Subcutaneous adipose tissue (tissue), 4 donors: Measurements from ENCODE around the gene SRRM2. TPM values are rescaled to one million over a fixed set of nuclear protein-coding genes. Genes with fewer than 3 reads are reported as not detected.

Experiments
- total RNA-seq, 4 donors: library from RNA; depleted of rRNA; stranded (reverse); fragments of >200 nt; gene quantifications; one replicate each; pipeline ENCODE4 v1.1.0, GENCODE V29; 2016
- TF ChIP-seq, protein P1 (sequence below): fragments of 450-650 bp; IDR thresholded peaks from one replicate; pipeline ENCODE4 v1.5.1; 2016; ENCODE audit warnings: low read depth, mild to moderate bottlenecking, control low read depth, antibody characterized with exemption, moderate library complexity

SRRM2 gene
- total RNA-seq, 4 donors from 2014 or later = 245 to 552 (median 404) TPM

DNA sequence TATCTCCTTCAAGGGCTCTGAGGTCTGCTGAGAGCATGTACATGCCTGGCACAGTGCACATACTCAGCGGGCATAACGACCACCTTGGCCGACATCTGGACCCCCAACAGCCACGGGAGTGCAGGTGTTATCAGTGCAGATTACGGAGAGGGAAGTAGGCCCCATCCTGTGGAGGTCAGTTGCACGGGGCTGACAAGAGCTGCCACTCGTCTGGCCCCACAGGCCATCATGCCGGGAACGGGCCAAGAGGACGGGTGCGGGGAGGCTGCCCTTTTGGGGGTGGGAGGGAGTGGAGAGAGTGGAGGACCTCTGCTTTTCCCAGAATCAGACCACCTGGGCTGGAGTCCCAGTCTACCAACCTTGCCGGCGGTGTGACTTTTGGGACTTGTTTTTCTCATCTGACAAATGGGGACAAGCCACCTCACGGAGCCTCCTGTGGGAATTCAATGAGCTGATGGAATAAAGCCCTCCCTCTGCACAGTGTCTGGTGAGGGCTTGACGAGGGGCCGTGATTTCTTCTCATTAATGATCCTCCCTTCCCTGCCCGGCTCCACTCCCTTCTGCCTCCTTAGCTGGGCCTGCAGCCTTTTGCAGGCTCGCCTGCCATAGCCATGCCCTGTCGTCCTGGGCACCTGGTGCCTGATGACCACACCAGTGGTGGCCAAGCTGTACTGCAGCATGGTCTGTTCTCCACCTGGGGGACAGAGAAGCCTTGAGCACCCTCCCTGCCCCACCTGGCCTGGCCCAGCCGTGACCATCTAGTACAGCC lies 30.3 kb downstream of the SRRM2 start:
- TF ChIP-seq, protein P1, sequence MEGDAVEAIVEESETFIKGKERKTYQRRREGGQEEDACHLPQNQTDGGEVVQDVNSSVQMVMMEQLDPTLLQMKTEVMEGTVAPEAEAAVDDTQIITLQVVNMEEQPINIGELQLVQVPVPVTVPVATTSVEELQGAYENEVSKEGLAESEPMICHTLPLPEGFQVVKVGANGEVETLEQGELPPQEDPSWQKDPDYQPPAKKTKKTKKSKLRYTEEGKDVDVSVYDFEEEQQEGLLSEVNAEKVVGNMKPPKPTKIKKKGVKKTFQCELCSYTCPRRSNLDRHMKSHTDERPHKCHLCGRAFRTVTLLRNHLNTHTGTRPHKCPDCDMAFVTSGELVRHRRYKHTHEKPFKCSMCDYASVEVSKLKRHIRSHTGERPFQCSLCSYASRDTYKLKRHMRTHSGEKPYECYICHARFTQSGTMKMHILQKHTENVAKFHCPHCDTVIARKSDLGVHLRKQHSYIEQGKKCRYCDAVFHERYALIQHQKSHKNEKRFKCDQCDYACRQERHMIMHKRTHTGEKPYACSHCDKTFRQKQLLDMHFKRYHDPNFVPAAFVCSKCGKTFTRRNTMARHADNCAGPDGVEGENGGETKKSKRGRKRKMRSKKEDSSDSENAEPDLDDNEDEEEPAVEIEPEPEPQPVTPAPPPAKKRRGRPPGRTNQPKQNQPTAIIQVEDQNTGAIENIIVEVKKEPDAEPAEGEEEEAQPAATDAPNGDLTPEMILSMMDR = no peak

DNA sequence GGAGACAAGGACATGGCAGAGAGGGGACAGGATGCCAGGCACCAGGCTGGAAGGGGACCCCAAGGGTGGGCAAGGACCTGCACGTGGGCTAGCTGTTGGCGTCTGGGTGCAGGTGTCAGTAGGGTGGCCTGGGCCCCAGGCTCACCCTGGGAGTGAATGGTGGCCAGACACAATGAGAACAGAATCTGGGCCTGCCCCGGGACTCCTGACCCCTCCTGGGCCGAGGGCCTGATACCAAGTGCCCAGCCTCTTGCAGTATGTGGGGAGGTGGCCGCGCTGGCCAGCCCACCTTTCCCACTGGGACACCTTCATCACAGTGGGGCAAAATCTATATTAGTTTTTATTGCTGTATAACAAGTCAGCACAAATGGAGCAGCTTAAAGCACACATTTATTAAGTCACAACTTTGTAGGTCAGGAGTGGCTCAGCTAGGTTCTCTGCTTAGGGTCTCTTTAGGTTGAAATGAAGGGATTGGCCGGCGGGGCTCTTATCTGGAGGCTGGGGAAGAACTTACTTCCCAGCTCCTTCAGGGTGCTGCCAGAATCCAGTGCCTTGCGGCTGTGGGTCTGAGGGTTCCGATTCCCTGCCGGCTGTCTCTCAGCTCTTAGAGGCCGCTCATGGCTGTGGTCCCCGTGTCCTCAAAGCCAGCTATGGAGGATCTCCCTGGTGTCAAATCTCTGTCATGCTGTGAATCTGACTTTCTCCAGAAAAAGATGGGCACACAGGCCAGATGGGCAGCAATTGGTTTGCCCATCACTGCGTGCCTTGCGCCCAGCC lies 31.3 kb downstream of the SRRM2 start:
- TF ChIP-seq, protein P1 = no peak

DNA sequence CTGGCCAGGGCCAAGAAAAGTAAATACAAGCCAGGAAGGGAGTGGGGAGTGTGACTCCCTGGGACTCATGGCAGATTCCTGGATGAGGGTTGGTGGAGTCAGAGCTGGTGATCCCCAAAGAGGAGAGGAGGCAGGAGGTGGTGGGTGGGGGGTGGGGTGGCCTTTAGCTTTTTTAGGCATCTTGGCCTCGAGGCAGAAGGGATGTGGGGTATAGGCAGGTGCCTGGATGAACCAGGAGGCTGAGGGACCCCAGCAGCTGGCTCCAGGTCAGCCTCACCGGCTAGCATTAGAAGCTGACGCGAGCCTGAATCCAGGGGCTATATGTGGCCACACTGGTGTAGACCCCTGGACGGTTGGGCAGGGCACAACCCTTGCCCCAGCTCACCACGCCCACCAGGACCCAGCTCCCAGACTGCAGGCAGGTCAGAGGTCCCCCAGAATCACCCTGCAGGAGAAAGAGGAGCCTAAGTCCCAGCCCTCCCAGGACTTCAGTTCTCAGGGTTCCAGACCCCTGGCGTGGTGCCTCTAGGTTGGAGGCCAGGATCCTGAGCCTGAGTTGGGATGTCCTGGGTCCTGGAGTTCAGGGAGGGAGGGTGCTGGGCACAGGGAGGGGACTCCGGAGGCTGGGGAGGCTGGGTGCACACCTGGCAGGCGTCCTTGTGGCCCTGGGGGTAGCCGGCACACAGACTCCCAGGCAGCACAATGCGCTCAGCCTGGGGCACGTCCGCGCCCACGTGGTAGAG lies 32.1 kb downstream of the SRRM2 start:
- TF ChIP-seq, protein P1 = no peak

DNA sequence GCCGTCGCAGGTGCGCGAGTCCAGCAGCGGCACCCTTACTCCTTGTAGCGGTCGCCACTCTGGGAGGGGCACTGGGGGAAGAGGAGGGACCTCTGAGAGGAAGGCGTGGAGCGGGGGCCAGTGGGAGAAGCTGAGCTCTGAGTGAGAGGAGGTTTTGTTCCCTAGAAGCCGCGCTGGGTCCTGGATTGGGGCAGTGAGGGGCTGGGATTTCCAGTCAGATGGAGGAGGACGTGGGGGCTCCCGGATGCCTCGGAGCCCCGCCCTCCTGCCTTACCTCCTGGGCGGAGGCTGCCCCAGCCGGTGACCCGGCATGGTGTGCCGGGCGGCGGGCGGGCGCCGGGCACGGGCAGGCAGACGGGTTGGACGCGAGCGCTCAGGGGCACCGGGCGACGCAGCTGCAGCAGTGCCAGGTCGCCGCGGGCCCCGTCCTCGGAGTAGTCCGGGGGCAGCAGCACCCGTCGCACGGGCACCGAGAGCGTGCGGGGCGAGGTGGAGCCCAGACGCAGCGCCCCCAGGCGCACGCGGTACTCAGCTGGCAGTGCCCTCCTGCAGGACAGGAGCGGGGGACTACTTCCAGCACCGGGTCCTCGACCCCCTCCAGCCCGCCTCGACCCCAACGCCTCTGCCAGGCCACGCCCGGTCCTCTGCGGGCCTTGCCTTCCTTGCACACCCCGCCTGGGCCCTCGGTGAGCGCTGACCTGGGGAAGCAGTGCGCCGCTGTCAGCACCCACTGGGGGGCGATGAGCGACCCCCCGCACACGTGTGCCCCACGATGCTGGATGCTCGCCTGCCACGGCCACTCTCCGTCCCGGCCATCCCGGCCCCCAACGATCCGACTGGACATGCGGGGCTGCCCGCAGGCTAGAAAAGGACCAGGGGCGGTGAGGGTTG lies 32.9 kb downstream of the SRRM2 start:
- TF ChIP-seq, protein P1 = no peak

DNA sequence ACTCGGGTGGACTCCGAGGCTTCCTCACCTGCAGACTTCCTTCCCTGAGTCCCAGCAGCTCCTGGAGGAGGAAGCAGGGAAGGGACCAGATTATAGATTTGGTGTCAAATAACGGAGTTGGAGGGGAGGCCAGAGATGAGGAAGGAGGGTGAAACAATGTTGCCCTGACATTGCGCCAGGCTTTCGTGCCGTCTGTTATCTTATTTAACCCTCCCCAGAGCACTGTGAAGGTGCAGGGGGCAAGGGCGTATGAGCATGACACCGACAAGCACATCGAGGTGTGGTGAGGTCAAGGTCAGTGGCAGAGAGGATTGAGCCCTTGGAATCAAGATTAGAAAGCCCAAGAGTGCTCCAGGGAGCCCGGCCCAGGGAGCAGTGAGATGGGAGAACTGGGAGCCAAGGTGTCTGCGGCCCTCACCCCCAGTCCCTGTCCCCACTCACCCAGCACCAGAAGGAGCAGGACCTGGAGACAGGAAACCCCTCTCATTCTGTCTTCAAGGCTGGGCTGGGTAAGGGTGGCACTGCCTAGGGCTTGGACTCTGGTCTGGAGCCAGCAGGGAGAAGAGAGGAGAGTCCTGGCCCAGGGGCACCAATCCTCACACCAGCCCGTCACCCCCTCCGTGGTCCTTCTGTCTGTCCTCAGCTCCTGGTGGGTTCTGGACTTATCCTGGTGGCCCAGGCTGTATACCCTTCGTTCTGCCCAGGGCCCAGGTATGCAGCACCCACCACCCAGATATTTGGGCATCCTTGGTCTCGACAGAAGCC lies 33.8 kb downstream of the SRRM2 start:
- TF ChIP-seq, protein P1 = no peak

DNA sequence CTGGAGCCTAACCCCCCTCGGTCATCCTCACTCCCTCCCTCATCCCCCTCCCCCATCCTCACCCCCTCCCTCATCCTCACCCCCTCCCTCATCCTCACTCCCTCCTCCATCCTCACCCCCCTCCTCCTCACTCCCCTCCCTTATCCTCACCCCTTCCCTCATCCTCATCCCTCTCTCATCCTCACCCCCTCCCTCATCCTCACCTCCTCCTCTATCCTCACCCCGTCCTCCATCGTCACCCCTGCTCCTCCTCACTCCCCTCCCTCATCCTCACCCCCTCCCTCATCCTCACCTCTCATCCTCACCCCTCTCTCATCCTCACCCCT lies 34.4 kb downstream of the SRRM2 start:
- TF ChIP-seq, protein P1 = no peak
